Small intestine (tissue), 7 donors: Measurements from ENCODE around the gene GNG11. TPM values are rescaled to one million over a fixed set of nuclear protein-coding genes. Genes with fewer than 3 reads are reported as not detected.

Experiments used
- DNase-seq, 2 donors: peaks; one replicate each; pipeline versions ENCODE4 v3.0.0 to v3.0.0-alpha.2; 2013
- FAIRE-seq: peaks from 2 replicates; lab custom pipeline; 2012; peaks lifted over from hg19 to GRCh38; lab: Jason Lieb, UNC
- H3K27ac ChIP-seq, 3 donors: one replicate each; pipeline ENCODE4 v1.5.1; 2013; ENCODE audit warnings: low read length in 2 of 3, mild to moderate bottlenecking in 2 of 3, control low read depth in 1 of 3, inconsistent platforms in 1 of 3, low read depth in 1 of 3, moderate library complexity in 1 of 3
- H3K27me3 ChIP-seq, 3 donors: one replicate each; pipeline ENCODE4 v1.6.1; 2013; ENCODE audit warnings: low read length in 3 of 3, inconsistent platforms in 1 of 3; ENCODE audit not compliant: control insufficient read depth in 3 of 3, insufficient read depth in 3 of 3
- H3K36me3 ChIP-seq, 3 donors: one replicate each; pipeline ENCODE4 v1.6.1; 2013; ENCODE audit warnings: low read length in 3 of 3, inconsistent platforms in 1 of 3, low read depth in 1 of 3, mild to moderate bottlenecking in 1 of 3, moderate library complexity in 1 of 3; ENCODE audit not compliant: control insufficient read depth in 3 of 3, insufficient read depth in 2 of 3
- H3K4me1 ChIP-seq, 3 donors: one replicate each; pipeline ENCODE4 v1.6.1; 2013; ENCODE audit warnings: low read length in 2 of 3, inconsistent platforms in 1 of 3, low read depth in 1 of 3, mild to moderate bottlenecking in 1 of 3, moderate library complexity in 1 of 3; ENCODE audit not compliant: control insufficient read depth in 3 of 3, insufficient read depth in 2 of 3
- H3K4me3 ChIP-seq, 3 donors: one replicate each; pipeline ENCODE4 v1.5.1; 2013; ENCODE audit warnings: low read length in 3 of 3, control low read depth in 1 of 3, inconsistent platforms in 1 of 3, low read depth in 1 of 3, mild to moderate bottlenecking in 1 of 3, moderate library complexity in 1 of 3
- H3K9me3 ChIP-seq, 2 donors: one replicate each; pipeline ENCODE4 v1.6.1; 2013; ENCODE audit warnings: low read depth in 1 of 2, low read length in 1 of 2; ENCODE audit not compliant: control insufficient read depth in 2 of 2, insufficient read depth in 1 of 2
- WGBS, 3 donors: extraction: QIAGEN DNeasy Blood & Tissue Kit; methylation state at CpG; one replicate each; pipeline ENCODE4 v1.1.7; 2013; 5-methylcytosine and 5-hydroxymethylcytosine counted together
- polyA plus RNA-seq, 4 donors: library from polyadenylated mRNA; stranded (reverse) in 3 of 4; unstranded in 1 of 4; fragments of 200-250 nt in 3 of 4; fragments of 120-200 nt in 1 of 4; gene quantifications; one replicate each; pipeline versions ENCODE4 v1.2.1 to v1.2.3, GENCODE V29; 2013
- donor health status: healthy with polysubstance abuse.
- donor health status: control.
- donor health status: control.
- donor health status: Bipolar disorder and iron deficiency.
- donor health status: healthy.

Gene GNG11
- polyA plus RNA-seq, 4 donors: 2.0 to 18.6 (median 13.7) TPM

- Histone ChIP-seq H3K36me3 (no peaks in the 10 kb centered on the region), H3K27ac (no peak overlapping the region), H3K9me3 (no peaks in the 10 kb centered on the region), H3K27me3 (no peaks in the 10 kb centered on the region), H3K4me1 (no peaks in the 10 kb centered on the region), H3K4me3 (no peak overlapping the region)
- DNase-seq (no peak), FAIRE-seq (no peak)
- 85 to 92% (median 89%) methylated on average over 3 of the region's 3 CpGs for WGBS, 3 donors
Measured at GRCh38 chr7:93960986-93961385, 39.5 kb downstream of the GNG11 start.

- no peak for FAIRE-seq
- H3K27ac ChIP-seq: no peak overlapping the region
Measured at GRCh38 chr7:93964262-93964661, 42.7 kb downstream of the GNG11 start.

GRCh38 chr7:93964813-93965212 lies 43.3 kb downstream of the GNG11 start:
- DNase-seq (no peak), FAIRE-seq (no peak)
- Histone ChIP-seq H3K4me3 (no peak overlapping the region), H3K36me3 (no peaks in the 10 kb centered on the region), H3K27me3 (no peaks in the 10 kb centered on the region), H3K27ac (no peak overlapping the region), H3K4me1 (no peaks in the 10 kb centered on the region), H3K9me3 (no peaks in the 10 kb centered on the region)
- 75 to 92% (median 88%) methylated on average over 3 of the region's 3 CpGs for WGBS, 3 donors

More at GRCh38 chr7:93964262-93964661, 42.7 kb downstream of the GNG11 start:
- Histone ChIP-seq H3K27me3 (no peaks in the 10 kb centered on the region), H3K36me3 (no peaks in the 10 kb centered on the region), H3K4me1 (no peaks in the 10 kb centered on the region), H3K4me3 (no peak overlapping the region), H3K9me3 (no peaks in the 10 kb centered on the region)
- WGBS, 3 donors: 92 to 97% (median 95%) methylated on average over 5 of the region's 5 CpGs
- DNase-seq: no peak

GRCh38 chr7:93968911-93969620 lies 47.5 kb downstream of the GNG11 start:
- WGBS, 3 donors: 66 to 76% (median 74%) methylated on average over 2 of the region's 2 CpGs
- DNase-seq: no peak
- Histone ChIP-seq H3K4me1 (no peaks in the 10 kb centered on the region), H3K4me3 (no peak overlapping the region), H3K36me3 (no peaks in the 10 kb centered on the region), H3K27ac (no peak overlapping the region), H3K27me3 (no peaks in the 10 kb centered on the region), H3K9me3 (no peaks in the 10 kb centered on the region)
- FAIRE-seq: no peak

DNA sequence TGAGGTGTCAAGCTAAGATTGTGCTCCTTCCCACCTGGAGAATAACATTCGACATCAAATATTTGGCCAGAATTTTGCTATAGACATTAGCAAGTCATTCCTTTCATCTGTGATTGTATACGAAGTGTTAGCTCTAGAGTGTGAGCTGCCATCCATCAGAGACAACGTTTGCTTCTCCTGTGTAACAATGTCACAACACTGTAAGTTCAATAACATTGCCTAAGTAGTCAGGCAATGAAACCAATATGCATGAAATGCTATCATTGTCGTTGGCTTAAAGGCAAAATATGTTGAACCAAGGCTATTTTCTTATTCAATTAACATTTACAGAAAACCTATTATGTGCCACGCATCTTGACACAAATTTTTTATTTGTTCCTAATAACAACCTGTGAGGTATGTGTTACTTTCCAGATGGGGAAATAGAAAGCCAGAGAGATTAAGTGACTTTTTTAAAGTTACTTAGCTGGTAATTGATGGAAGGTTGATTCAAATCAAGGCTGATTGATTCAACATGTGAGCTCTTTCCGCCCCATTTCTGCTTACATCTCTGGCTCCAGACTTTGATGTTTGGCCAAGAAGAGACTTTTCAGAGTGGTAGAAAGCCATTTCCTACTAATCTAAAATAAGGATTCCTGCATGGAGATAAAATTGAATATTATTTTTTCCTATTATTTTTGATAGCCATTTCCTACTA lies 50.6 kb downstream of the GNG11 start:
- H3K9me3 ChIP-seq: no peaks in the 10 kb centered on the region
- no peak overlapping the region for H3K27ac ChIP-seq
- DNase-seq (no peak), FAIRE-seq (no peak)
- H3K4me3 ChIP-seq: no peak overlapping the region
- no peaks in the 10 kb centered on the region for H3K4me1 ChIP-seq
- no peaks in the 10 kb centered on the region for H3K36me3 ChIP-seq
- WGBS, 3 donors: 81 to 86% (median 85%) methylated on average over 6 of the region's 6 CpGs
- H3K27me3 ChIP-seq: no peaks in the 10 kb centered on the region

GRCh38 chr7:93973134-93973533 lies 51.6 kb downstream of the GNG11 start:
- WGBS, 3 donors: 85 to 97% (median 90%) methylated on average over 1 of the region's 1 CpG
- Histone ChIP-seq H3K27ac (no peak overlapping the region), H3K27me3 (no peaks in the 10 kb centered on the region), H3K4me3 (no peak overlapping the region), H3K36me3 (no peaks in the 10 kb centered on the region), H3K4me1 (no peaks in the 10 kb centered on the region), H3K9me3 (no peaks in the 10 kb centered on the region)
- DNase-seq (no peak), FAIRE-seq (no peak)

- H3K4me3 ChIP-seq: no peak overlapping the region
- H3K4me1 ChIP-seq: peaks cover 0 to 5% (median 0%) of the 10 kb centered on the region in 3 donors
- H3K9me3 ChIP-seq: no peaks in the 10 kb centered on the region
- H3K36me3 ChIP-seq: no peaks in the 10 kb centered on the region
- DNase-seq (no peak), FAIRE-seq (no peak)
- 61 to 70% (median 68%) methylated on average over 7 of the region's 7 CpGs for WGBS, 3 donors
- no peaks in the 10 kb centered on the region for H3K27me3 ChIP-seq
- no peak overlapping the region for H3K27ac ChIP-seq
Measured at GRCh38 chr7:93977211-93977950, 55.8 kb downstream of the GNG11 start.
